ENCODE data around the gene TRIM52. TPM values are rescaled to one million over a fixed set of nuclear protein-coding genes. Genes with fewer than 3 reads are reported as not detected.

TRIM52 gene
- total and polyA plus RNA-seq, 9 of the 15 experiments (the other 6 are each of a cell fraction or from before 2014, with no cell fraction given): 3.3 to 21.9 (median 13.5) TPM

- TF ChIP-seq ETS1 (conservative IDR thresholded peaks at IDR 0.05; ENCODE audit: control insufficient read depth, low read depth, low read length): no peak
- no peak for TF ChIP-seq ZNF277 (CRISPR knock-in tag; IDR thresholded peaks at IDR 0.05; ENCODE audit: borderline replicate concordance)
- TF ChIP-seq ZNF174 (CRISPR knock-in tag; IDR thresholded peaks at IDR 0.05): no peak
- TF ChIP-seq RNF2 (IDR thresholded peaks at IDR 0.05): no peak
- TF ChIP-seq FOSL1 (tag; conservative IDR thresholded peaks at IDR 0.05): no peak
- TF ChIP-seq EP400 (IDR thresholded peaks at IDR 0.05): peak; percentile 41
- TF ChIP-seq CHCHD3 (CRISPR knock-in tag; IDR thresholded peaks at IDR 0.05): no peak
- TF ChIP-seq HNRNPUL1 (IDR thresholded peaks at IDR 0.05; ENCODE audit: low read length): 0 out of 2 replicates have a peak, but pooled peaks have one; percentile 60
Observed at GRCh38 chr5:181241393-181241975, 19.5 kb downstream of the TRIM52 start (continued).
